ENCODE results near the gene PLD3.
"Not testable (repeated sequence)": the region's sequence is repeated elsewhere in the genome, so short reads cannot be mapped to it uniquely, and the experiment has no call there.

Gene PLD3

GRCh38 chr19:40365613-40366401 lies 17.3 kb downstream of the PLD3 start:
- no peak overlapping the region for H3K27ac Mint-ChIP-seq

GRCh38 chr19:40366697-40367561 lies 18.4 kb downstream of the PLD3 start:
- Mint-ChIP-seq H3K4me1 (peaks cover 13% of the 10 kb centered on the region), H3K27ac (peak overlapping the region; percentile 20), H3K36me3 (ENCODE audit: low read depth) (peaks cover 2% of the 10 kb centered on the region), H3K27me3 (no peaks in the 10 kb centered on the region), H3K9me3 (no peaks in the 10 kb centered on the region), H3K4me3 (no peak overlapping the region)
- DNase-seq: no peak
- ATAC-seq: no peak

More at GRCh38 chr19:40365613-40366401, 17.3 kb downstream of the PLD3 start:
- DNase-seq: peak; percentile 71
- Mint-ChIP-seq H3K4me3 (peak overlapping the region; percentile 39), H3K36me3 (ENCODE audit: low read depth) (peaks cover 2% of the 10 kb centered on the region), H3K9me3 (no peaks in the 10 kb centered on the region), H3K4me1 (peaks cover 13% of the 10 kb centered on the region), H3K27me3 (no peaks in the 10 kb centered on the region)
- peak; percentile 44 for ATAC-seq

GRCh38 chr19:40367577-40368434 lies 19.3 kb downstream of the PLD3 start:
- Mint-ChIP-seq H3K4me3 (no peak overlapping the region), H3K4me1 (peaks cover 12% of the 10 kb centered on the region), H3K27me3 (no peaks in the 10 kb centered on the region), H3K27ac (no peak overlapping the region), H3K36me3 (ENCODE audit: low read depth) (peaks cover 2% of the 10 kb centered on the region), H3K9me3 (no peaks in the 10 kb centered on the region)
- no peak for ATAC-seq
- DNase-seq: no peak

- Mint-ChIP-seq H3K4me3 (no peak overlapping the region), H3K36me3 (ENCODE audit: low read depth) (peaks cover 4% of the 10 kb centered on the region), H3K4me1 (peaks cover 7% of the 10 kb centered on the region), H3K27ac (no peak overlapping the region), H3K9me3 (no peaks in the 10 kb centered on the region), H3K27me3 (no peaks in the 10 kb centered on the region)
- ATAC-seq (no peak), DNase-seq (no peak)
Observed at GRCh38 chr19:40369797-40370196, 21.3 kb downstream of the PLD3 start.

- H3K27ac Mint-ChIP-seq; ATAC-seq; H3K4me3 Mint-ChIP-seq; H3K9me3 Mint-ChIP-seq; H3K36me3 Mint-ChIP-seq (ENCODE audit: low read depth); H3K4me1 Mint-ChIP-seq; DNase-seq; H3K27me3 Mint-ChIP-seq: not testable (repeated sequence)
Observed at GRCh38 chr19:40370253-40370652, 21.8 kb downstream of the PLD3 start.

GRCh38 chr19:40370997-40371801 lies 22.7 kb downstream of the PLD3 start:
- DNase-seq (no peak), ATAC-seq (no peak)
- Mint-ChIP-seq H3K4me3 (no peak overlapping the region), H3K4me1 (no peaks in the 10 kb centered on the region), H3K9me3 (no peaks in the 10 kb centered on the region), H3K27me3 (no peaks in the 10 kb centered on the region), H3K36me3 (ENCODE audit: low read depth) (peaks cover 4% of the 10 kb centered on the region), H3K27ac (no peak overlapping the region)

- Mint-ChIP-seq H3K36me3 (ENCODE audit: low read depth) (peaks cover 4% of the 10 kb centered on the region), H3K9me3 (no peaks in the 10 kb centered on the region), H3K27ac (no peak overlapping the region), H3K27me3 (no peaks in the 10 kb centered on the region), H3K4me1 (no peaks in the 10 kb centered on the region), H3K4me3 (no peak overlapping the region)
- no peak for ATAC-seq
- no peak for DNase-seq
Observed at GRCh38 chr19:40371802-40372122, 23.3 kb downstream of the PLD3 start.

GRCh38 chr19:40374084-40374483 lies 25.6 kb downstream of the PLD3 start:
- H3K9me3 Mint-ChIP-seq: no peaks in the 10 kb centered on the region

GRCh38 chr19:40376286-40376862 lies 27.9 kb downstream of the PLD3 start:
- ATAC-seq: no peak
- H3K27me3 Mint-ChIP-seq: no peaks in the 10 kb centered on the region
- no peaks in the 10 kb centered on the region for H3K9me3 Mint-ChIP-seq
- peaks cover 2% of the 10 kb centered on the region for H3K36me3 Mint-ChIP-seq (ENCODE audit: low read depth)
- H3K4me1 Mint-ChIP-seq: no peaks in the 10 kb centered on the region
- H3K27ac Mint-ChIP-seq: no peak overlapping the region
- DNase-seq: no peak
- no peak overlapping the region for H3K4me3 Mint-ChIP-seq

More at GRCh38 chr19:40374084-40374483, 25.6 kb downstream of the PLD3 start:
- no peak for ATAC-seq
- Mint-ChIP-seq H3K4me1 (no peaks in the 10 kb centered on the region), H3K27me3 (no peaks in the 10 kb centered on the region), H3K36me3 (ENCODE audit: low read depth) (peaks cover 2% of the 10 kb centered on the region), H3K4me3 (no peak overlapping the region), H3K27ac (no peak overlapping the region)
- no peak for DNase-seq

GRCh38 chr19:40377876-40378385 lies 29.4 kb downstream of the PLD3 start:
- Mint-ChIP-seq H3K27me3 (no peaks in the 10 kb centered on the region), H3K36me3 (ENCODE audit: low read depth) (peaks cover 2% of the 10 kb centered on the region), H3K27ac (no peak overlapping the region), H3K4me1 (no peaks in the 10 kb centered on the region), H3K4me3 (no peak overlapping the region), H3K9me3 (no peaks in the 10 kb centered on the region)
- DNase-seq (no peak), ATAC-seq (no peak)

- Mint-ChIP-seq H3K4me1 (no peaks in the 10 kb centered on the region), H3K9me3 (no peaks in the 10 kb centered on the region), H3K4me3 (no peak overlapping the region), H3K27me3 (no peaks in the 10 kb centered on the region), H3K36me3 (ENCODE audit: low read depth) (peaks cover 2% of the 10 kb centered on the region), H3K27ac (no peak overlapping the region)
- no peak for DNase-seq
- peak; percentile 13 for ATAC-seq
Observed at GRCh38 chr19:40378509-40378908, 30.0 kb downstream of the PLD3 start.

- Mint-ChIP-seq H3K9me3 (no peaks in the 10 kb centered on the region), H3K36me3 (ENCODE audit: low read depth) (peaks cover under 1% of the 10 kb centered on the region), H3K27ac (no peak overlapping the region), H3K4me3 (no peak overlapping the region), H3K27me3 (no peaks in the 10 kb centered on the region), H3K4me1 (no peaks in the 10 kb centered on the region)
- ATAC-seq: no peak
- DNase-seq: no peak
Observed at GRCh38 chr19:40379446-40380198, 31.1 kb downstream of the PLD3 start.
